Choroid plexus epithelial cell (primary cell): Measurements from ENCODE around the gene CLPX.

ENCODE experiments used
- DNase-seq: peaks from one replicate; pipeline ENCODE4 v3.0.0-alpha.2; 2010; ENCODE audit warnings: low read depth
- H3K4me3 ChIP-seq: 2 replicates; pipeline ENCODE4 v1.5.1; 2011; ENCODE audit warnings: low read depth, mild to moderate bottlenecking, control low read depth, low read length, moderate library complexity
- TF ChIP-seq, protein P1 (sequence below): conservative IDR thresholded peaks from 2 replicates; pipeline ENCODE4 v1.5.1; 2011; ENCODE audit warnings: low read depth, mild to moderate bottlenecking, control low read depth, inconsistent platforms, low read length, moderate library complexity

Gene CLPX

DNA sequence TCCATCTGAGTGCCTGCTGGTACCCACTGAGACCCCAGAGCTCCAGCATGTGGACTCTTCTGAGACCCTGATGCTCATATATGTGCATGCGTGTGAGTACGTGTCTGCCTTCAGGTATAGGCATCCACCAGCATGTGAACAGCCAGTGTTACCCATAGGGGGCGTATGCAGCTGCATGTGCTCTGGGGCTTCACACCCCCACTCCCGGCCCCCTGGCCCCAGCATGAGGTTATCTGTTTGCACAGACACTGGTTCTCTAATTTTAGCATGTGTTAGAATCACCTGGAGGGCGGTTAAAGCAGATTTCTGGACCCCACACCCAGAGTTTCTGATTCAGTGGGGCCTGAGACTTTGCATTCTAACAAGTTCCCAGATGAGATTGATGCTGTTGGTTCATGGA lies 27.0 kb upstream of the CLPX start:
- H3K4me3 ChIP-seq: no peak overlapping the region
- TF ChIP-seq, protein P1, sequence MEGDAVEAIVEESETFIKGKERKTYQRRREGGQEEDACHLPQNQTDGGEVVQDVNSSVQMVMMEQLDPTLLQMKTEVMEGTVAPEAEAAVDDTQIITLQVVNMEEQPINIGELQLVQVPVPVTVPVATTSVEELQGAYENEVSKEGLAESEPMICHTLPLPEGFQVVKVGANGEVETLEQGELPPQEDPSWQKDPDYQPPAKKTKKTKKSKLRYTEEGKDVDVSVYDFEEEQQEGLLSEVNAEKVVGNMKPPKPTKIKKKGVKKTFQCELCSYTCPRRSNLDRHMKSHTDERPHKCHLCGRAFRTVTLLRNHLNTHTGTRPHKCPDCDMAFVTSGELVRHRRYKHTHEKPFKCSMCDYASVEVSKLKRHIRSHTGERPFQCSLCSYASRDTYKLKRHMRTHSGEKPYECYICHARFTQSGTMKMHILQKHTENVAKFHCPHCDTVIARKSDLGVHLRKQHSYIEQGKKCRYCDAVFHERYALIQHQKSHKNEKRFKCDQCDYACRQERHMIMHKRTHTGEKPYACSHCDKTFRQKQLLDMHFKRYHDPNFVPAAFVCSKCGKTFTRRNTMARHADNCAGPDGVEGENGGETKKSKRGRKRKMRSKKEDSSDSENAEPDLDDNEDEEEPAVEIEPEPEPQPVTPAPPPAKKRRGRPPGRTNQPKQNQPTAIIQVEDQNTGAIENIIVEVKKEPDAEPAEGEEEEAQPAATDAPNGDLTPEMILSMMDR: peak; percentile 49
- no peak for DNase-seq

DNA sequence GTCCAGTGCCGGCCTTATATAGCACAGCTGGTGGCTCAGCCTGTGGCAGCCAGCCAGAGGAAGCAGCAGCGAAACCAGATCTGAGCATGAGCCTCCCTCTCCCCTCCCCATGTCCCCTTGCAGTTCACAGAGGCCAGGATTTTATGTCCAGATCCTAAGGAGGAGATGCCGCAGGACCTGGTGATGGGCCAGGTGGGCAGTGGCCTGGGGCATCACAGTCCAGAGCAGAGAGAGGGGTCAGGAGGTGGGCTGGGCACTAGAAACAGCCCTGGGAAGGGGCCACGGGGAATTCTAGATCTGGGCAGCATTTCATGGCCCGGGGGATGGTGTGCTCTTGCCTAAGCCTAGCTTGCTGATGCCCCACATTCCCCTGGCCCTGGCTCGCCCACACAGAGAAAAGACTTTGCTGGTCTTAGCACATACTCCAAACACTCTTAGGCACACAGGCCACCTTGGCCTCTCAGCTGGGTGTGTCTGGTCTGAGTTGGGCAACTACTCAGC lies 26.4 kb upstream of the CLPX start:
- TF ChIP-seq, protein P1: no peak
- no peak overlapping the region for H3K4me3 ChIP-seq
- peak; percentile 84 for DNase-seq

DNA sequence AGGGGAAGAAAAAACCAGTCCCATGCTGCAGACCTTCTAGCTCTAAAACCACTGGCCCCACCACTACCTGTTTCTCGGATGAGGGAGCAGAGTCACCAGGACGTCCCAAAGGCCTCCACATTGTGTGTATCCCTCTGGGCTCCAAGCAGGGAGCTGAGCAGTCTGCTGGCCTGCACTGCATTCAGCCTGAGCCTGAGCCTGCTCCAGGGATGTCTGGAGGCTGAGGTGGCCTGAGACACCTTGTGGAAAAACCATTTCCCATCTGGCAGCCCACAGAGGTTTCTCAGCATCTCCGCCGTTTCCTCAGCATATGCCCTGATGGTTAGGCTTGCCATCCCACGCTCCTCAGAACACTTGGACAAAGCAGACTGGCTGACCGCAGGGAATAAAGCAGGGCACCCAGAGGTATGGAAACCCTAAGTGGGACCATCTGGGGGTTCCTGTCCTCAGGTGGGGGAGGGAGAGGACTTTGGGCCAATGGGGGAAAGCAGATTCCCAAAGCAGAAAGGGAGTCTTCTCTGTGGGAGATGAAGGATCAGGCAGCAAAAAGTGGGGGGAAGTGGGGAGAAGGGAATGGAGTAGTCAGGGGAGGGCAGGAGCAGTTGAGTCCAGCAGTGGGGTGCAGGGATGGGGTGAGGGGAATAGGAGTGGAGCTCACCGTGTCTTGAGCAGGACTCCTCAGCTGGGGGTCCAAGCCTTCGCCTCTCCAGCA lies 25.8 kb upstream of the CLPX start, which contains the start of gene CILP:
Gene CILP (minus strand): TSS at position 704 of the 712 bp plus-strand sequence. CDS start 1,718 bp downstream, outside the sequence.
- DNase-seq: no peak
- H3K4me3 ChIP-seq: no peak within 1 kb of the TSS
- TF ChIP-seq, protein P1: no peak

- TF ChIP-seq, protein P1: no peak
- no peak overlapping the region for H3K4me3 ChIP-seq
- DNase-seq: no peak
These were observed 24.8 kb upstream of the CLPX start for GRCh38 chr15:65209701-65210643.

GRCh38 chr15:65208647-65209046 lies 23.5 kb upstream of the CLPX start:
- TF ChIP-seq, protein P1: no peak
- DNase-seq: no peak
- no peak overlapping the region for H3K4me3 ChIP-seq

DNA sequence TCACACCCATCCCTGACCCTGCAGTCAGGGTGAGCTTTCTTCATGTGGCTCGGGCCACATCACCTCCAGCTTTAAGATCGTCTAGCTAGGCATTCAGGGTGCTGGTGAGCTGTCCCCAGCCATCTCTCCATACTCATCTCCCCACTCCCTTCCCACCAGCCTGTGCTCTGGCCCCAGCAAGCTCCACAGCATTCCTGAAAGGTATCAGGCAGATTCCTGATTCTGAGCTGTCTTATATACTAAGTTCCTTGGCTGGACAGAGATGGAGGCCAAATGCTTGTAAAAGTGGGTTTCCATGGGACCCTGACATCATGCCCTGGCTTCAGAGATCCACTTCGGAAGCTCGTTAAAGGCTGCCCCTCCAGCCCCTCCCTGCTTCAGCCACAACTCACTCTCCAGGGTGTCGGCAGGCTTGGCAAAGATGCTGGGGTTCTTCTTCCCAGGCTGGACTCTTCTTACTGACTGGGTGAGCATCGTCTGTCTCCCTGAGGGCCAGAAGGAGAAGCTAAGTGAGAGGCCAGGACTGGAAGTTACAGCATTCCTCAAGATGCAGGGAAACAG lies 22.2 kb upstream of the CLPX start:
- H3K4me3 ChIP-seq: no peak overlapping the region
- TF ChIP-seq, protein P1: no peak
- no peak for DNase-seq
